ENCODE measurements around the gene PLXND1.

The PLXND1 gene

DNA sequence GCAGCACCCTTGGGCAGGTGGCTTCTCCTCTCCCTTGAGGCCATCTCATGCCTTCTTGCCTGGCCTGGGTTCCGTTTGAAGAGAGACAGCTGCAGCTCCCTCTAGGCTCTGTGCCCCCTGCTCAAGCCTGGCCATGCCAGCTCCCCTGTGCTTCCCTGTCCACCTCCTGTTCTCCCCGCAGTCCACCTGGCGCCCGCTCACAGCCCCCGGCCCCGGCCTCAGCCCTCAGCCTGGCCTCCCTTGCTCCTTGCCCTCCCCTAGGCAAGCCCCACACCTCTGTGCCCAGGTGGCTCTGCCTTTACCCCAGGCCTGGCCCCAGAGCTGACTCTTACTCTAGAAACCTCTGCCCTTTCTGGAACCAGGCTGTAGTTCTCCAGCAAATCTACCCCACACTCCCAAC lies 91.9 kb downstream of the PLXND1 start:
- Histone ChIP-seq H3K4me1 (ENCODE audit: insufficient read depth, low read length) (no peaks in the 10 kb centered on the region), H3K9ac (ENCODE audit: low read depth, low read length) (no peak overlapping the region), H3K79me2 (ENCODE audit: insufficient read depth, low read length) (no peaks in the 10 kb centered on the region), H3K36me3 (ENCODE audit: insufficient read depth, low read length) (peaks cover 42% of the 10 kb centered on the region), H3K4me2 (ENCODE audit: insufficient read depth, low read length) (no peak overlapping the region), H3K27me3 (ENCODE audit: insufficient read depth, low read length, poor library complexity) (no peaks in the 10 kb centered on the region), H3K4me3 (ENCODE audit: low read depth in 1 of 2, low read length in 2 of 2) (no peak overlapping the region), H3K27ac (ENCODE audit: low read length) (no peak overlapping the region), H3K9me3 (ENCODE audit: insufficient read depth, low read length, severe bottlenecking) (no peaks in the 10 kb centered on the region), H4K20me1 (ENCODE audit: insufficient read depth, low read length) (no peaks in the 10 kb centered on the region), H2AFZ (ENCODE audit: low read depth, low read length) (no peak overlapping the region)
- TF ChIP-seq CTCF (IDR thresholded peaks at IDR 0.05; ENCODE audit: borderline replicate concordance, extremely low read depth, low read length, poor library complexity, severe bottlenecking) = no peak
- TF ChIP-seq EZH2 (IDR thresholded peaks at IDR 0.05; ENCODE audit: borderline replicate concordance, low read depth, low read length, severe bottlenecking) = no peak
- ATAC-seq (ENCODE audit: insufficient read depth, low read depth) (no peak), DNase-seq (no peak)

GRCh38 chr3:129514110-129514509 lies 92.4 kb downstream of the PLXND1 start:
- Histone ChIP-seq H4K20me1 (ENCODE audit: insufficient read depth, low read length) (no peaks in the 10 kb centered on the region), H3K9ac (ENCODE audit: low read depth, low read length) (no peak overlapping the region), H3K4me1 (ENCODE audit: insufficient read depth, low read length) (no peaks in the 10 kb centered on the region), H3K4me2 (ENCODE audit: insufficient read depth, low read length) (no peak overlapping the region), H3K27ac (ENCODE audit: low read length) (no peak overlapping the region), H3K9me3 (ENCODE audit: insufficient read depth, low read length, severe bottlenecking) (no peaks in the 10 kb centered on the region), H3K36me3 (ENCODE audit: insufficient read depth, low read length) (peaks cover 42% of the 10 kb centered on the region), H3K4me3 (ENCODE audit: low read depth in 1 of 2, low read length in 2 of 2) (no peak overlapping the region), H3K79me2 (ENCODE audit: insufficient read depth, low read length) (no peaks in the 10 kb centered on the region), H2AFZ (ENCODE audit: low read depth, low read length) (no peak overlapping the region), H3K27me3 (ENCODE audit: insufficient read depth, low read length, poor library complexity) (no peaks in the 10 kb centered on the region)
- TF ChIP-seq EZH2 (IDR thresholded peaks at IDR 0.05; ENCODE audit: borderline replicate concordance, low read depth, low read length, severe bottlenecking) = no peak
- TF ChIP-seq CTCF (IDR thresholded peaks at IDR 0.05; ENCODE audit: borderline replicate concordance, extremely low read depth, low read length, poor library complexity, severe bottlenecking) = no peak
- no peak for ATAC-seq (ENCODE audit: insufficient read depth, low read depth)
- DNase-seq = no peak

- Histone ChIP-seq H3K4me1 (ENCODE audit: insufficient read depth, low read length) (no peaks in the 10 kb centered on the region), H2AFZ (ENCODE audit: low read depth, low read length) (no peak overlapping the region), H3K4me2 (ENCODE audit: insufficient read depth, low read length) (no peak overlapping the region), H3K9ac (ENCODE audit: low read depth, low read length) (no peak overlapping the region), H3K4me3 (ENCODE audit: low read depth in 1 of 2, low read length in 2 of 2) (no peak overlapping the region), H3K27me3 (ENCODE audit: insufficient read depth, low read length, poor library complexity) (no peaks in the 10 kb centered on the region), H3K9me3 (ENCODE audit: insufficient read depth, low read length, severe bottlenecking) (no peaks in the 10 kb centered on the region), H3K79me2 (ENCODE audit: insufficient read depth, low read length) (no peaks in the 10 kb centered on the region), H3K27ac (ENCODE audit: low read length) (no peak overlapping the region), H4K20me1 (ENCODE audit: insufficient read depth, low read length) (no peaks in the 10 kb centered on the region), H3K36me3 (ENCODE audit: insufficient read depth, low read length) (peaks cover 42% of the 10 kb centered on the region)
- DNase-seq = no peak
- TF ChIP-seq CTCF (IDR thresholded peaks at IDR 0.05; ENCODE audit: borderline replicate concordance, extremely low read depth, low read length, poor library complexity, severe bottlenecking) (no peak), EZH2 (IDR thresholded peaks at IDR 0.05; ENCODE audit: borderline replicate concordance, low read depth, low read length, severe bottlenecking) (no peak)
- no peak for ATAC-seq (ENCODE audit: insufficient read depth, low read depth)
These were observed 92.8 kb downstream of the PLXND1 start for GRCh38 chr3:129513705-129514104.

DNA sequence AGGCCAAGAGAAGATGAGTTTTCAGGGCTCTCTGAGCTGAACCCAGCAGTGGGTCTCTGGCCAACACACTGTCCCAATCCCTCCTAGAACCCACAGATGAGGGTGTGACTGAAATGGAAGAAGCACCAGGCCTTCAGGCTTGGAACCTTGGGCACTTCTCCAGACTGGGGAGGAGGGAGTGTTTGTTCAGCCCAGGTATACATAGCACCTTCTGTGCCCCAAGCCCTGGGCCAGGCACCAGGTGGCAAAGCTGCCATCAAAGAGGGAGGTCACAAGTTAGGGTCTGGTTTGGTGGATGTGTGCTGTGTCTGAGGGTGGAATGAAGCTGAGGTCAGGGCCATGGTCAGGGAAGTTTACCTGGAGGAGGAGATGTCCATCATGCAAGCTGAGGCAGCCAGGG lies 93.9 kb downstream of the PLXND1 start:
- DNase-seq (no peak), ATAC-seq (ENCODE audit: insufficient read depth, low read depth) (no peak)
- Histone ChIP-seq H3K4me1 (ENCODE audit: insufficient read depth, low read length) (no peaks in the 10 kb centered on the region), H4K20me1 (ENCODE audit: insufficient read depth, low read length) (no peaks in the 10 kb centered on the region), H3K27me3 (ENCODE audit: insufficient read depth, low read length, poor library complexity) (no peaks in the 10 kb centered on the region), H3K27ac (ENCODE audit: low read length) (no peak overlapping the region), H3K79me2 (ENCODE audit: insufficient read depth, low read length) (no peaks in the 10 kb centered on the region), H3K4me3 (ENCODE audit: low read depth in 1 of 2, low read length in 2 of 2) (no peak overlapping the region), H2AFZ (ENCODE audit: low read depth, low read length) (no peak overlapping the region), H3K9me3 (ENCODE audit: insufficient read depth, low read length, severe bottlenecking) (no peaks in the 10 kb centered on the region), H3K4me2 (ENCODE audit: insufficient read depth, low read length) (no peak overlapping the region), H3K36me3 (ENCODE audit: insufficient read depth, low read length) (peaks cover 39% of the 10 kb centered on the region), H3K9ac (ENCODE audit: low read depth, low read length) (no peak overlapping the region)
- TF ChIP-seq EZH2 (IDR thresholded peaks at IDR 0.05; ENCODE audit: borderline replicate concordance, low read depth, low read length, severe bottlenecking) (no peak), CTCF (IDR thresholded peaks at IDR 0.05; ENCODE audit: borderline replicate concordance, extremely low read depth, low read length, poor library complexity, severe bottlenecking) (no peak)
